Muscle layer of duodenum (tissue), 2 donors: ENCODE measurements around the gene CEP57L1.
"Not testable (repeated sequence)": the region's sequence is repeated elsewhere in the genome, so short reads cannot be mapped to it uniquely, and the experiment has no call there.

Experiments used
- H3K27ac ChIP-seq: one replicate; pipeline ENCODE4 v1.7.0; 2013; ENCODE audit warnings: mild to moderate bottlenecking, low read length
- H3K27me3 ChIP-seq: one replicate; pipeline ENCODE4 v1.7.0; 2013; ENCODE audit warnings: low read depth, mild to moderate bottlenecking, control low read depth, low read length
- H3K36me3 ChIP-seq, 2 donors: one replicate each; pipeline ENCODE4 v1.7.0; 2013; ENCODE audit warnings: low read length in 2 of 2, control low read depth in 1 of 2, mild to moderate bottlenecking in 1 of 2; ENCODE audit not compliant: insufficient read depth in 2 of 2, control insufficient read depth in 1 of 2
- H3K4me1 ChIP-seq, 2 donors: one replicate each; pipeline ENCODE4 v1.7.0; 2013; ENCODE audit warnings: low read length in 2 of 2, mild to moderate bottlenecking in 2 of 2, control low read depth in 1 of 2, moderate library complexity in 1 of 2; ENCODE audit not compliant: insufficient read depth in 2 of 2, control insufficient read depth in 1 of 2
- H3K4me3 ChIP-seq, 2 donors: one replicate each; pipeline ENCODE4 v1.7.0; 2013; ENCODE audit warnings: low read length in 2 of 2, low read depth in 1 of 2, mild to moderate bottlenecking in 1 of 2
- H3K9me3 ChIP-seq, 2 donors: one replicate each; pipeline ENCODE4 v1.7.0; 2013; ENCODE audit warnings: low read length in 2 of 2, control low read depth in 1 of 2, mild to moderate bottlenecking in 1 of 2; ENCODE audit not compliant: control insufficient read depth in 1 of 2
- donor health status: healthy.

The CEP57L1 gene

GRCh38 chr6:109075934-109076333 lies 19.4 kb upstream of the CEP57L1 start:
- peaks cover 0 to 11% of the 10 kb centered on the region in 2 donors for H3K4me1 ChIP-seq
- H3K9me3 ChIP-seq, result no peaks in the 10 kb centered on the region
- H3K27ac ChIP-seq, result no peak overlapping the region
- H3K36me3 ChIP-seq, result no peaks in the 10 kb centered on the region
- H3K27me3 ChIP-seq, result no peaks in the 10 kb centered on the region
- no peak overlapping the region for H3K4me3 ChIP-seq

GRCh38 chr6:109076377-109076776 lies 18.9 kb upstream of the CEP57L1 start:
- H3K27ac ChIP-seq, result no peak overlapping the region
- H3K27me3 ChIP-seq, result no peaks in the 10 kb centered on the region
- no peak overlapping the region for H3K4me3 ChIP-seq
- H3K36me3 ChIP-seq, result no peaks in the 10 kb centered on the region
- H3K9me3 ChIP-seq, result no peaks in the 10 kb centered on the region
- H3K4me1 ChIP-seq, result peaks cover 0 to 15% of the 10 kb centered on the region in 2 donors

GRCh38 chr6:109079981-109080380 lies 15.3 kb upstream of the CEP57L1 start:
- no peak overlapping the region for H3K4me3 ChIP-seq
- H3K27me3 ChIP-seq, result no peaks in the 10 kb centered on the region
- peak overlapping the region; percentile 58 for H3K27ac ChIP-seq
- H3K9me3 ChIP-seq, result no peaks in the 10 kb centered on the region
- no peaks in the 10 kb centered on the region for H3K36me3 ChIP-seq
- H3K4me1 ChIP-seq, result peaks cover 0 to 14% of the 10 kb centered on the region in 2 donors

DNA sequence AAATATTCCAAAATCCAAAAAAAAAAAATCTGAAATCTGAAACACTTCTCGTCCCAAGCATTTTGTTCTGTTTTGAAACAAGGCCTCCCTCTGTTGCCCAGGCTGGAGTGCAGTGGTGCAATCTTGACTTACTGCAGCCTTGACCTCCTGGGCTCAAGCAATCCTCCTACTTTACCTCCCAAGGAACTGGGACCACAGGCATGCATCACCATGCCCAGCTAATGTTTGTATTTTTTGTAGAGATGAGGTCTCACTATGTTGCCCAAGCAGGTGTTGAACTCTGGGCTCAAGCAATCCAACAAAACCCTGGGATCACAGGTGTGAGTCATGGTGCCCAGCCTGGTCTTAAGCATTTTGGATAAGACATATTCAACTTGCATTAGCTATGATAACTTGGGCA lies 14.3 kb upstream of the CEP57L1 start:
- peaks cover 0 to 14% of the 10 kb centered on the region in 2 donors for H3K4me1 ChIP-seq
- no peak overlapping the region for H3K4me3 ChIP-seq
- no peaks in the 10 kb centered on the region for H3K9me3 ChIP-seq
- no peaks in the 10 kb centered on the region for H3K36me3 ChIP-seq
- no peak overlapping the region for H3K27ac ChIP-seq
- H3K27me3 ChIP-seq, result no peaks in the 10 kb centered on the region

DNA sequence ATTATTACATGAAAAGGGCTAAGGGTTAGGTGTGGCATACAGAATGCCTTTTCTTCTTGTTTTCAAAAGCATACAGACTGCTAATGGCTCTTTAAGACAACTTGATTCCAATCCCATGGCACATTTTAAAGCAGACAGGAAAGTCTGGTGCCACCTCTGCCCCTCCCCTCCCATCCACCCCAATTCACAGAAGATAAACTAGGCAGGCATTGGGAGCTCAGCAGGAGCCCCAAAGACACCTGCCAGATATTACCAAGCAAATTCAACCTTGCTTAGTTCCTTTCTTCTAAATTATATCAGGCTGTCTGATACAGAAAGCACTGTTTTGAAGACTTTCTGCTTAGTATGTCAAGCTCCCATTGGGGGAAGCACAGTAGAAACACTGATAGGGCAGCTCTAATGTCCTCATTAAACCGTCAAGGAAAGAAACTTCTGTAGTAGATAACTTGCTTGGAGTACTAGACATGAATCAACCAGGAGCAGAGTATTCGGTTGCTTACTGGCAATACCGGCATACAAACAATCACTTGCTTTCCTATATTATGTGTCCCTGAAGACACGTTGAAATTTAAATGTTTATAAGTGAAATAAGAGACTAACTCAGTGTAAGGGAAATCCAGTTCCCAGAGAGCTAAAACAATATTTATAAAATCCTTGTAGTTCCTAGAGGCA lies 13.7 kb upstream of the CEP57L1 start:
- Histone ChIP-seq H3K27me3 (no peaks in the 10 kb centered on the region), H3K27ac (no peak overlapping the region), H3K9me3 (no peaks in the 10 kb centered on the region)

DNA sequence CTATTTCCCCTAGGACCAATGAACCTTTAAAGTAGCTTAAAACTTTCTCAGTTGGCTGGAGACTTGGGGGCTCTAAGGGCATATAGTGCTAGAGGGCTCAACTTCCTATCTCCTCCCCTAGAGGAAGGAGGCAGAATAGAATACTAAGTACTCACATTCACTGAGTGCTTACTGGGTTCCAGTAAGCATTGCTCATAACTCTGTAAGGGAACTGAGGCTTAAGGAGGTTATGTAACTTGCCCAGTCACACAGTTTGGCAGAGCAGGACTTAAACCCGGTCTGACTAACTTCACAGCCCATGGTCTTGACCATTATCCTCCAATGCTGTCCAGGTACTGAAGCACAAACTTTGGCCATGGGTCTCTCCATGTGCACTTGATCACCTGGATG lies 13.1 kb upstream of the CEP57L1 start:
- Histone ChIP-seq H3K9me3 (no peaks in the 10 kb centered on the region), H3K4me1 (peaks cover 0 to 15% of the 10 kb centered on the region in 2 donors), H3K4me3 (no peak overlapping the region), H3K27ac (no peak overlapping the region), H3K36me3 (no peaks in the 10 kb centered on the region), H3K27me3 (no peaks in the 10 kb centered on the region)

More for the DNA sequence above, 13.7 kb upstream of the CEP57L1 start:
- Histone ChIP-seq H3K4me3 (no peak overlapping the region), H3K4me1 (peaks cover 0 to 14% of the 10 kb centered on the region in 2 donors), H3K36me3 (no peaks in the 10 kb centered on the region)

- H3K27me3 ChIP-seq, result no peaks in the 10 kb centered on the region
- no peak overlapping the region for H3K4me3 ChIP-seq
- no peaks in the 10 kb centered on the region for H3K9me3 ChIP-seq
- H3K36me3 ChIP-seq, result no peaks in the 10 kb centered on the region
- no peak overlapping the region for H3K27ac ChIP-seq
- H3K4me1 ChIP-seq, result peaks cover 7 to 30% of the 10 kb centered on the region in 2 donors
Measured at GRCh38 chr6:109083657-109084056, 11.7 kb upstream of the CEP57L1 start.

DNA sequence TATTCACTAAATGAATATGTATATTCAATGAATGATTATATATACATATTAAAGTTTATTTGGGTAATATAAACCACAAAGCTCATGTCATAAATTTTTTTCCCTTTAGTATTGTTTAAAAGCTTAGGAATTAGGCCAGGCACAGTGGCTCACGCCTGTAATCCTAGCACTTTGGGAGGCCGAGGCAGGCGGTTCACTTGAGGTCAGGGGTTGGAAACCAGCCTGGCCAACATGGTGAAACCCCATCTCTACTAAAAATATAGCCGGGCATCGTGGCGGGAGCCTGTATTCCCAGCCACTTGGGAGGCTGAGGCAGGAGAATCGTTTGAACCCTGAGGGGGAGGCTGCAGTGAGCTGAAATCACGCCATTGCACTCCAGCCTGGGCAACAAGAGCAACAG lies 11.2 kb upstream of the CEP57L1 start:
- H3K9me3 ChIP-seq, H3K27me3 ChIP-seq, H3K36me3 ChIP-seq, H3K4me3 ChIP-seq, H3K27ac ChIP-seq: not testable (repeated sequence)
- H3K4me1 ChIP-seq, result peaks cover 7 to 34% of the 10 kb centered on the region in 2 donors

DNA sequence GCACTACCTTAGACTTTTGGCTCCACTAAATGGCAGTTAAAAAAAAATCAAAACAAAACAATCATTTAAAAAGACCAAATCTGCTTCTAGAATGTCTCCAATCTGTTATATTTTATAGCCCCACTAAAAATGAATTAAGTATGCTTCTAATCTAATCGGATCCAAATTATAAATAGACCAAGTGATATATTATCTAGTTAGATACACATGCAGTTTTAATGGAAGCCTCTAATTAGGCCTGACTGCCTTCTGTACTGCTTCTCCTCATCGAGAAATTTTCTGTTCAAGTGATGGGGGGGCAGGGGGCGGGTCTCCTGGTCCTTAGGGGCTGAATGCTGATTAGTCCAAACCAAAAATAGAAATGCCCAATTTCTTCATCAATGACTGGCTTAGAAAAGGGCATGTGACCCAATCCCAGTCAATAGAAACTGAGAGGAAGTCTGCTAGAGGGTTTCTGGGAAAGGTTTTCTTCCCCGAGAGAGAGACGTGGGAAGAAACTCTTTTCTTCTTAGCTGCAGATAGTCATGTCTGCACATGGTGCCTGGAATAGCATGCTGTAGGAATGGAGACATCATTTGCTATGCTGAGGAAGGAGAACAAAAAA lies 7.5 kb upstream of the CEP57L1 start:
- peaks cover 12 to 49% of the 10 kb centered on the region in 2 donors for H3K4me1 ChIP-seq
- H3K4me3 ChIP-seq, result no peak overlapping the region
- H3K36me3 ChIP-seq, result no peaks in the 10 kb centered on the region
- no peaks in the 10 kb centered on the region for H3K27me3 ChIP-seq
- no peak overlapping the region for H3K27ac ChIP-seq
- H3K9me3 ChIP-seq, result no peaks in the 10 kb centered on the region

- Histone ChIP-seq H3K4me1 (peaks cover 12 to 46% of the 10 kb centered on the region in 2 donors), H3K27ac (no peak overlapping the region), H3K27me3 (no peaks in the 10 kb centered on the region), H3K36me3 (no peaks in the 10 kb centered on the region), H3K9me3 (no peaks in the 10 kb centered on the region), H3K4me3 (no peak overlapping the region)
Measured at GRCh38 chr6:109088995-109089394, 6.3 kb upstream of the CEP57L1 start.

- Histone ChIP-seq H3K4me1 (peaks cover 17 to 51% of the 10 kb centered on the region in 2 donors), H3K36me3 (peaks cover 0 to 4% of the 10 kb centered on the region in 2 donors), H3K9me3 (no peaks in the 10 kb centered on the region), H3K27me3 (no peaks in the 10 kb centered on the region), H3K27ac (no peak overlapping the region), H3K4me3 (peak overlapping the region; percentile 84 to 90)
Measured at GRCh38 chr6:109091314-109092024, 3.8 kb upstream of the CEP57L1 start.
